ENCODE measurements around the gene GNAI3. TPM values are rescaled to one million over a fixed set of nuclear protein-coding genes. Genes with fewer than 3 reads are reported as not detected.
A peak's percentile ranks its signal among the peaks of the same experiment; 100 is the strongest.

Gene GNAI3
- total and polyA plus RNA-seq, 2 of the 8 experiments (the other 6 are each of a cell fraction or from before 2014, with no cell fraction given), result 4.0 to 9.8 TPM

DNA sequence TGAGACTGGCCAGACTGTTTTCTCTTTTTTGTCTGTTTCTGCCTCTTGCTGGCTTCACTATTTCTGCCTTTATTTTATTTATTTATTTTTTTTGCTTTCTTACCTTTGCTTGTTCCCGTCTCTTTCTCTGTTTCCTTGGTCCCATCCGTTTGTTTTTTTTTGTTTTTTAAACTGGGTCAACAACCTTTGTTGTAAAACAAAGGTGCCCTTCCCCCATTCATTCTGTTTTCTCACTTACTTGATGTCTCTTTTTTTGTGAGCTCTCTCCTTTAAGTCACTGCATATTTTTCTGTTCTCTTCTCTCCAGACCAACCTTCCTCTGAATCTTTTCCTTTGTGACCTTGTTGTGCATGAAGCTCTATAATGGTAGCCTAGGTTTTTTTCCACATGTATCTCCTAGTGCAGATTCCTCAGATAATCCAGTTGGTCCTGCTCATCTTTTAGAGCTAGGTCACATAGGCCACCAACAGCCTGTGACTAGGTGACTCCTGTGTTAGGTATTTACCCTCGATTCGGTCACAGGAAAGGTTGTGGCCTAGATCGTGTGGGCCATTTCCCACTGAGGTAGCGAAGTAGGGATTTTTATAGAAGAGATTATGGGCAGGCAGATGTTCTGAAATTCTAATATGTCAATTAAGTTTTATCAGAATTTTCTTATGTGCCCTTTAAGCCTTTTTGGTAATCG, 15.9 kb downstream of the GNAI3 start:
- Histone ChIP-seq H4K91ac (replicated peaks; ENCODE audit: insufficient read length, low read length) (no peak overlapping the region), H3K4me3 (ENCODE audit: extremely low read depth in 1 of 4, insufficient read depth in 2 of 4, low read depth in 3 of 4, low read length in 4 of 4) (peak overlapping the region in 3 of 4 experiments; percentile 2 to 30 (median 6); a peak in 3 of 8 replicates), H3K56ac (replicated peaks; ENCODE audit: insufficient read length, low read depth, low read length) (no peak overlapping the region), H3K27me3 (replicated peaks in 1 of 4; ENCODE audit: control insufficient read depth in 3 of 4, extremely low read depth in 1 of 4, insufficient read depth in 3 of 4, low read length in 3 of 4) (no peaks in the 10 kb centered on the region), H3K9ac (replicated peaks in 1 of 4; ENCODE audit: extremely low read depth in 1 of 4, low read depth in 3 of 4, low read length in 3 of 4) (peak overlapping the region in 2 of 4 experiments; percentile 26 to 63; a peak in 3 of 7 replicates), H3K23me2 (ENCODE audit: low read depth, low read length) (no peaks in the 10 kb centered on the region), H3K18ac (ENCODE audit: extremely low read depth, low read length) (peak overlapping the region; percentile 26; the same call in 1 of the 2 replicates), H4K8ac (ENCODE audit: extremely low read depth, insufficient read depth, low read length) (no peak overlapping the region), H3K23ac (ENCODE audit: insufficient read length) (no peak overlapping the region), H3K4me1 (replicated peaks in 1 of 4; ENCODE audit: control insufficient read depth in 3 of 4, insufficient read depth in 4 of 4, low read length in 3 of 4) (peaks cover 0 to 23% (median 7%) of the 10 kb centered on the region in 4 experiments; a peak in 6 of 7 replicates), H2BK5ac (ENCODE audit: low read depth, low read length) (peak overlapping the region; percentile 96), H4K20me1 (replicated peaks in 1 of 2; ENCODE audit: control insufficient read depth in 1 of 2, insufficient read depth in 2 of 2, low read length in 2 of 2) (peaks cover 0 to 2% of the 10 kb centered on the region in 2 experiments), H3K14ac (ENCODE audit: insufficient read length) (no peak overlapping the region), H3K4ac (replicated peaks; ENCODE audit: insufficient read length, low read depth, low read length) (peak overlapping the region; percentile 36), H3K79me1 (ENCODE audit: low read depth, low read length) (no peaks in the 10 kb centered on the region; the same call in 1 of the 2 replicates), H2AK5ac (ENCODE audit: low read depth, low read length) (peak overlapping the region; percentile 69; the same call in 1 of the 2 replicates), H3K79me2 (ENCODE audit: control insufficient read depth in 1 of 2, insufficient read depth in 2 of 2, low read length in 2 of 2) (peaks cover 10 to 97% of the 10 kb centered on the region in 2 experiments; a peak in 3 of 4 replicates), H2AFZ (ENCODE audit: low read length) (no peak overlapping the region), H3K4me2 (ENCODE audit: insufficient read depth in 1 of 2, low read depth in 2 of 2, low read length in 2 of 2) (peak overlapping the region; percentile 49 to 89), H3K36me3 (ENCODE audit: control insufficient read depth in 2 of 4, insufficient read depth in 4 of 4, low read length in 3 of 4) (no peaks in the 10 kb centered on the region), H3K9me3 (ENCODE audit: insufficient read depth in 2 of 2, low read depth in 1 of 2, low read length in 1 of 2) (no peaks in the 10 kb centered on the region), H2BK120ac (replicated peaks; ENCODE audit: low read depth, low read length) (peak overlapping the region; percentile 16), H2BK20ac (ENCODE audit: low read length) (peak overlapping the region; percentile 63; the same call in 1 of the 2 replicates), H4K5ac (ENCODE audit: insufficient read length, low read depth, low read length) (peak overlapping the region; percentile 91), H2BK15ac (ENCODE audit: low read length) (no peak overlapping the region), H2BK12ac (ENCODE audit: low read depth, low read length) (peak overlapping the region; percentile 97), H3K27ac (ENCODE audit: low read depth, low read length) (peak overlapping the region; percentile 59)
- 47% methylated on average over 7 of the region's 7 CpGs; no CpG with 5 or more reads in 1 of the 2 experiments for WGBS, 2 experiments (ENCODE audit: extremely low coverage in 1 of 2, insufficient coverage in 1 of 2, insufficient read length in 1 of 2, insufficient replicate concordance in 2 of 2, low coverage in 1 of 2, low lambda C conversion rate in 2 of 2, missing lambda C conversion rate in 1 of 2)
- DNase-seq (ENCODE audit: low read depth in 1 of 2, low spot score in 2 of 2) (no peak), FAIRE-seq (no peak)
- ChIA-PET CTCF (ENCODE audit: partially characterized antibody) (interaction anchor here (0.6 to 2.7 kb wide), 11 partner anchors 12 to 1217 kb away, joined by 3 to 12 read pairs (median 4); partner anchors contain the start of gene GNAI3), POLR2A (ENCODE audit: partially characterized antibody) (interaction anchor here (0.7 to 1.9 kb wide), 5 partner anchors 14 to 56 kb away, joined by 3 to 7 read pairs (median 5); partner anchors contain the start of gene GNAI3)
- TF ChIP-seq ASH2L (IDR thresholded peaks at IDR 0.05; ENCODE audit: low read length) (peak; percentile 79), CBX8 (IDR thresholded peaks at IDR 0.05; ENCODE audit: borderline replicate concordance, low read depth, low read length) (no peak), TEAD4 (IDR thresholded peaks at IDR 0.05; ENCODE audit: low read depth, low read length) (no peak), PHF8 (conservative IDR thresholded peaks at IDR 0.05; ENCODE audit: low read depth, low read length) (no peak), RNF2 (IDR thresholded peaks at IDR 0.05; ENCODE audit: borderline replicate concordance, low read depth, low read length, missing control alignments, poor library complexity, severe bottlenecking) (no peak), CBX5 (IDR thresholded peaks at IDR 0.05; ENCODE audit: low read depth, low read length) (no peak), SP1 (IDR thresholded peaks at IDR 0.05; ENCODE audit: low read depth, low read length) (peak; percentile 79), POLR2A (IDR thresholded peaks at IDR 0.05; ENCODE audit: control extremely low read depth in 1 of 2, low read depth in 2 of 2, low read length in 2 of 2) (peak in 1 of 2 experiments; percentile 36; a peak in 1 of 3 replicates), CHD2 (IDR thresholded peaks at IDR 0.05; ENCODE audit: low read length) (no peak), BRCA1 (IDR thresholded peaks at IDR 0.05; ENCODE audit: low read depth, low read length) (no peak)
- TF ChIP-seq, protein P1, sequence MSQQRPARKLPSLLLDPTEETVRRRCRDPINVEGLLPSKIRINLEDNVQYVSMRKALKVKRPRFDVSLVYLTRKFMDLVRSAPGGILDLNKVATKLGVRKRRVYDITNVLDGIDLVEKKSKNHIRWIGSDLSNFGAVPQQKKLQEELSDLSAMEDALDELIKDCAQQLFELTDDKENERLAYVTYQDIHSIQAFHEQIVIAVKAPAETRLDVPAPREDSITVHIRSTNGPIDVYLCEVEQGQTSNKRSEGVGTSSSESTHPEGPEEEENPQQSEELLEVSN (IDR thresholded peaks at IDR 0.05), result no peak

Measured in H1 (cell line).